GM12873 (cell line): ENCODE measurements around the gene CD6.

Experiments
- CTCF ChIP-seq: IDR thresholded peaks from 2 replicates; pipeline ENCODE4 v1.5.1; 2012; ENCODE audit warnings: low read depth, mild to moderate bottlenecking, moderate library complexity, low read length, control low read depth; ENCODE audit not compliant: insufficient read depth; ENCODE audit errors: missing control alignments

CD6 gene

GRCh38 chr11:61054513-61054912 lies 83.0 kb downstream of the CD6 start:
- TF ChIP-seq CTCF = no peak

GRCh38 chr11:61054927-61055562 lies 83.6 kb downstream of the CD6 start:
- no peak for TF ChIP-seq CTCF

- no peak for TF ChIP-seq CTCF
Observed at GRCh38 chr11:61055776-61056175, 84.3 kb downstream of the CD6 start.

GRCh38 chr11:61056571-61056970 lies 85.1 kb downstream of the CD6 start:
- no peak for TF ChIP-seq CTCF

- no peak for TF ChIP-seq CTCF
Observed at GRCh38 chr11:61056981-61057380, 85.5 kb downstream of the CD6 start.

GRCh38 chr11:61057615-61058014 lies 86.1 kb downstream of the CD6 start:
- no peak for TF ChIP-seq CTCF

DNA sequence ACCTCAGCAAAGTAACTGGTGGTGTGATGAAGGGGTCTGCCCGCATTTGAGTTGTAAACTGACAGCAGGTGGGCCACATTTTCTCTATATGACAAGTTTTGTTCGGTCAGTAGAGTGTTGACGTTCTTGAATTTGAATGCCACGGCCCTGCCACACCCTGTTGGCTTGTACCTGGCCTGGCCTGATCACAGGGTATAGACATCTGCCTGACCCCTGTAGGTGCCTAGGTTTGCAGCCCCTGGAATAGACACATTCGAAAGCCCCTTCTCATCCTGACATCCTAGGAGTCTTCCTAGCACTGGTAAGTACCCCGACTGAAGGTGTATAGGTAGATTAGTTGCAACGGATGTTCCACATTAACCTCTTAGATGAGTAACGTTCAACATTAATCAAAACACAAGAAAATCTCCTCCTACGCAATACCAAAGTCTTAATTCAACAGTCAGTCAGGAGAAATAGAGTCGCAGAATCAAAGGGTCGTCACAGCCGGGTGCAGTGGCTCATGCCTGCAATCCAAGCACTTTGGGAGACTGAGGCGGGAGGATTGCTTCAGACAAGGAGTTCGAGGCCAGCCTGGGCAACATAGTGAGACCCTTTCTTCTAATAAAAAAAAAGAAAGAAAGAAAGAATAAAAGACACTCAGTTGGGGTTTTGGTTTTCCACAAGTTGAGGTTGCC lies 87.2 kb downstream of the CD6 start:
- TF ChIP-seq CTCF = no peak
